Testis (tissue), 2 donors: ENCODE results near the gene FSHR.

Experiments used
- CTCF ChIP-seq, 3 experiments: fragments of 450-650 bp in 2 of 3; fragments of 200-600 bp in 1 of 3; sonication (generic) in 1 of 3; IDR thresholded peaks; one replicate each; pipeline ENCODE4 v1.5.1; 2016 to 2019; ENCODE audit warnings: antibody characterized with exemption in 3 of 3, mild to moderate bottlenecking in 2 of 3, moderate library complexity in 1 of 3
- POLR2A ChIP-seq: fragments of 450-650 bp; IDR thresholded peaks from one replicate; pipeline ENCODE4 v1.6.1; 2017; ENCODE audit warnings: antibody characterized with exemption, mild to moderate bottlenecking, moderate library complexity

DNA sequence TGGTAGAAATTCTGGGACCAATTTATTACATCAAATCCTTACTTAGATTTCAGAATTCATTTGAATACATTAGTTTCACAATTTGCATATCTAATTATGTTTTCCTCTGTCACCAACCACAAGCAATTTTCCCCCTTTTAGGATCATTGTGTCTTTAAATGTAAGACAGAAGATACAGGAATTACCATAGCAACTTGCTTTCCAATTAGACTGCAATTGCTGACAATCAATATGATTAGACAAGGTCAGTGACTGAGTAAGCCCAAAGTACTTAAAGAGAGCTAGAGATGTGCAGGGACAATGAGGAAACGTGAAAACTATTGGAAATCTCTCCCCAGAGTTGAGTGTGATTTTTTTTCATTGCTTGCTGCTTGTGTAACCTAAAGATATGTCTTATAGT lies 121.4 kb downstream of the FSHR start:
- TF ChIP-seq CTCF (IDR thresholded peaks at IDR 0.05) (no peak), POLR2A (no peak)
